Uterus (tissue), 4 donors: ENCODE data around the gene INHA. TPM values are rescaled to one million over a fixed set of nuclear protein-coding genes. Genes with fewer than 3 reads are reported as not detected.

Source experiments
- DNase-seq, 2 donors: peaks; one replicate each; pipeline ENCODE4 v3.0.0-alpha.2; 2019 to 2020
- H3K27ac ChIP-seq, 2 donors: fragments of 200-600 bp; sonication (generic); 1 replicate in 1 of 2; 2 replicates in 1 of 2; pipeline ENCODE4 v1.5.1; 2016 to 2018
- H3K27me3 ChIP-seq, 2 donors: fragments of 200-600 bp; sonication (generic); one replicate each; pipeline ENCODE4 v1.5.1; 2018 to 2019; ENCODE audit warnings: control low read depth in 1 of 2
- H3K36me3 ChIP-seq, 2 donors: fragments of 200-600 bp; sonication (generic); one replicate each; pipeline ENCODE4 v1.5.1; 2019; ENCODE audit warnings: control low read depth in 1 of 2
- H3K4me1 ChIP-seq, 2 donors: fragments of 200-600 bp; sonication (generic); one replicate each; pipeline ENCODE4 v1.5.1; 2018 to 2019; ENCODE audit warnings: control low read depth in 1 of 2
- H3K4me3 ChIP-seq, 2 donors: fragments of 200-600 bp; sonication (generic); 1 replicate in 1 of 2; 2 replicates in 1 of 2; pipeline ENCODE4 v1.5.1; 2018 to 2019; ENCODE audit warnings: mild to moderate bottlenecking in 1 of 2
- H3K9me3 ChIP-seq, 2 donors: fragments of 200-600 bp; sonication (generic); one replicate each; pipeline ENCODE4 v1.5.1; 2019; ENCODE audit warnings: control low read depth in 1 of 2
- CTCF ChIP-seq, 4 experiments: fragments of 200-600 bp in 2 of 4; fragments of 450-650 bp in 2 of 4; sonication (generic) in 2 of 4; IDR thresholded peaks; one replicate each; pipeline ENCODE4 v1.5.1; 2016 to 2019; ENCODE audit warnings: antibody characterized with exemption in 4 of 4, mild to moderate bottlenecking in 2 of 4, moderate library complexity in 1 of 4
- POLR2A ChIP-seq, 2 donors: fragments of 450-650 bp; IDR thresholded peaks; one replicate each; pipeline ENCODE4 v1.6.1; 2016; ENCODE audit warnings: antibody characterized with exemption in 2 of 2, mild to moderate bottlenecking in 1 of 2, moderate library complexity in 1 of 2
- intact Hi-C: fragments of 100-400 bp; cut with DNase I; formaldehyde crosslinking; loops from one replicate; pipeline ENCODE4 v1.15.1; 2023; ENCODE audit warnings: low total_unique reads
- microRNA-seq: library from miRNA; unstranded; fragments of <30 nt; microRNA quantifications from one replicate; pipeline ENCODE4, GENCODE V29; 2016; ENCODE audit warnings: borderline microRNAs expressed, borderline replicate concordance
- small RNA-seq: library from RNA; depleted of rRNA; stranded (forward); fragments of <200 nt; gene quantifications from one replicate; pipeline ENCODE3, GENCODE V24; 2016
- total RNA-seq, 4 donors: library from RNA; depleted of rRNA in 3 of 4; stranded (reverse); fragments of >200 nt in 3 of 4; gene quantifications; one replicate each; pipeline versions ENCODE4 v1.1.0 to v1.2.4, GENCODE V29; 2014 to 2023
- donor health status: DM: yes; HTN: yes; CAD: no.

The INHA gene
- total RNA-seq, 4 donors from 2014 or later = 2.4 TPM; not detected in 3

DNA sequence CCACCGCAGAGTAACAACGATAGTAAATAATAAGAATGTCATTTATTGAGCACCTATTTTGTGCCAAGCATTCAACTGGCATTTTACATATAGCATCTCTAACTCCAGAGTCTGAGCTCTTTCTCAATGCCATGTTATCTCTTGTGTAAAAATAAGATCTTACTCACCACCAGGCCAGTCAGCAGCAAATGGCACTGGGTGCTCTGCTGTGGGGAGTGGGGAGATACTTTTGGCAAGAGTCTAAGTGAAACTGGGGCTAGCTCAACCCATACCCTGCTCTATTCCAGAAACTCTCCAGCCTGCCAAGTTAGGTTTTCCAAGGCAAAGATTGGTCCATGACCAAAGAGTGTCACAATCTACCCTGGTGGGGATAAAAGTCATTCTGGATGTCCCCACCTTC is 50.4 kb downstream of the INHA start:
- intact Hi-C loops = no loop called here
- Histone ChIP-seq H3K27me3 (no peaks in the 10 kb centered on the region), H3K36me3 (no peaks in the 10 kb centered on the region), H3K9me3 (no peaks in the 10 kb centered on the region), H3K27ac (no peak overlapping the region), H3K4me3 (no peak overlapping the region), H3K4me1 (no peaks in the 10 kb centered on the region)
- TF ChIP-seq CTCF (IDR thresholded peaks at IDR 0.05) (no peak), POLR2A (IDR thresholded peaks at IDR 0.05) (no peak)
- DNase-seq = no peak

DNA sequence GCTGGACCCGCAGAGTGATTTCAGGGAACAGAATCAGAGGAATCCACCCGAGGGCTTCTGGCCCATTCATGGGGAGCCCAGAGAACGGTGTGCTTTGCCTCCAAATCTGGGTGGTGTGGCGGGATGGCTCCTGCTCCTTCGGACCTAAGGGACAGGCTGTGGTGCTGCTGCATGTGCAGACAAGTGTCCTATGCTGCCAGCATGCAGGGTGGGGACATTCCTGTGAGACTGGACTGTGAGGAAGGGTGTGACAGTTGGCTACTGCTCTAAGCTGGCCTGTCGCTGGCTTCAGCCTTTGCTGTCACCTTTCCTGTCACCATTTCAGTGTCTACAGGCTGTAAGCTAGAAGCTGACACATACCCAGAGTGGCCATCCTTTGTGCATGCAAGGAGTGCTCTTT is 52.5 kb downstream of the INHA start:
- Histone ChIP-seq H3K36me3 (no peaks in the 10 kb centered on the region), H3K27me3 (peaks cover 0 to 3% of the 10 kb centered on the region in 2 donors), H3K4me1 (no peaks in the 10 kb centered on the region), H3K9me3 (no peaks in the 10 kb centered on the region), H3K4me3 (no peak overlapping the region), H3K27ac (no peak overlapping the region)
- no peak for DNase-seq
- intact Hi-C loops = no loop called here
- TF ChIP-seq CTCF (IDR thresholded peaks at IDR 0.05) (no peak), POLR2A (IDR thresholded peaks at IDR 0.05) (no peak)

- no peak overlapping the region for H3K27ac ChIP-seq
- no peaks in the 10 kb centered on the region for H3K4me1 ChIP-seq
- peaks cover 0 to 3% of the 10 kb centered on the region in 2 donors for H3K27me3 ChIP-seq
- DNase-seq = no peak
- no peak overlapping the region for H3K4me3 ChIP-seq
- intact Hi-C loops = no loop called here
- TF ChIP-seq POLR2A (IDR thresholded peaks at IDR 0.05) (no peak), CTCF (IDR thresholded peaks at IDR 0.05) (no peak)
- no peaks in the 10 kb centered on the region for H3K9me3 ChIP-seq
- H3K36me3 ChIP-seq = no peaks in the 10 kb centered on the region
These were observed 53.1 kb downstream of the INHA start for GRCh38 chr2:219625179-219625578.

Small RNA genes within 50 kb of the gene (microRNA-seq; reads per million reads assigned to microRNA genes)
- gene MIR3132 = not detected

Small RNA genes within 50 kb of the gene (small RNA-seq; reads per million reads assigned to genes)
- gene MIR3132 (not detected), gene RN7SKP213 (not detected)

Other genes starting within 250 kb of the INHA start
- not detected for gene RESP18, start 239.6 kb upstream of the INHA start, total RNA-seq
- gene DNPEP, start 184.4 kb upstream of the INHA start, total RNA-seq = 10 to 100 TPM; 35.9 to 93.7 (median 47.5) TPM
- gene DES, start 153.9 kb upstream of the INHA start, total RNA-seq = 1,000 to 10,000 TPM in 2 of 4 donors, 100 to 1,000 TPM in 2; 578 to 3,551 (median 1,628) TPM
- gene SPEG, start 137.5 kb upstream of the INHA start, total RNA-seq = 100 to 1,000 TPM in 1 of 4 donors, 10 to 100 TPM in 3; 22.9 to 318 (median 36.1) TPM
- 10 to 100 TPM; 14.1 to 39.5 (median 27.6) TPM for gene GMPPA, start 73.4 kb upstream of the INHA start, total RNA-seq
- gene ASIC4, start 57.8 kb upstream of the INHA start, total RNA-seq = under 1 TPM in 2 of 4 donors, not detected in 2; 0.21 to 0.30 TPM
- gene CHPF, start 28.5 kb upstream of the INHA start, total RNA-seq = 100 to 1,000 TPM in 1 of 4 donors, 10 to 100 TPM in 3; 16.5 to 194 (median 42.5) TPM
- 1 to 10 TPM in 2 of 4 donors, under 1 TPM in 1, not detected in 1; 0.77 to 5.3 (median 5.1) TPM for gene TMEM198, start 28.3 kb upstream of the INHA start, total RNA-seq
- 100 to 1,000 TPM in 2 of 4 donors, 10 to 100 TPM in 2; 53.2 to 146 (median 113) TPM for gene OBSL1, start 771 bp upstream of the INHA start, total RNA-seq
- gene STK11IP, start 25.5 kb downstream of the INHA start, total RNA-seq = 10 to 100 TPM in 2 of 4 donors, 1 to 10 TPM in 1, under 1 TPM in 1; 0.51 to 28.0 (median 13.1) TPM
- 10 to 100 TPM in 1 of 4 donors, 1 to 10 TPM in 3; 2.3 to 29.4 (median 3.5) TPM for gene SLC4A3, start 55.3 kb downstream of the INHA start, total RNA-seq